GM23338 (cell line): ENCODE results near the gene THSD4. TPM values are rescaled to one million over a fixed set of nuclear protein-coding genes. Genes with fewer than 3 reads are reported as not detected.

Experiments
- ATAC-seq: fragments of 200-7000 bp; cut with Tn5 transposase; 3 replicates; pipeline ENCODE4 v1.9.1; 2020
- DNase-seq: peaks from one replicate; pipeline ENCODE4 v3.0.0-alpha.2; 2015; ENCODE audit warnings: low spot score
- H2AFZ ChIP-seq: fragments of 200-600 bp; sonication (generic); 2 replicates; pipeline ENCODE4 v1.8.0; 2016; ENCODE audit warnings: antibody characterized with exemption, mild to moderate bottlenecking, moderate library complexity
- H3F3A ChIP-seq: fragments of 200-600 bp; sonication (generic); replicated peaks from 2 replicates; pipeline ENCODE4 v1.8.0; 2017; ENCODE audit warnings: antibody characterized with exemption, mixed run types, low read depth
- H3K27ac ChIP-seq: fragments of 200-600 bp; sonication (generic); 2 replicates; pipeline ENCODE4 v1.6.1; 2016; ENCODE audit warnings: low read depth
- H3K27me3 ChIP-seq: fragments of 200-600 bp; sonication (generic); 2 replicates; pipeline ENCODE4 v1.8.0; 2016; ENCODE audit warnings: mild to moderate bottlenecking, mixed run types, moderate library complexity; ENCODE audit not compliant: insufficient read depth
- H3K36me3 ChIP-seq: fragments of 200-600 bp; sonication (generic); 2 replicates; pipeline ENCODE4 v1.8.0; 2016; ENCODE audit warnings: mild to moderate bottlenecking; ENCODE audit not compliant: insufficient read depth
- H3K4me1 ChIP-seq: fragments of 200-600 bp; sonication (generic); 2 replicates; pipeline ENCODE4 v1.8.0; 2016; ENCODE audit warnings: mild to moderate bottlenecking, moderate library complexity; ENCODE audit not compliant: insufficient read depth
- H3K4me2 ChIP-seq: fragments of 200-600 bp; sonication (generic); 2 replicates; pipeline ENCODE4 v1.7.1; 2017; ENCODE audit warnings: mixed run types
- H3K4me3 ChIP-seq: fragments of 200-600 bp; sonication (generic); 2 replicates; pipeline ENCODE4 v1.6.1; 2016; ENCODE audit warnings: mixed run types
- H3K79me2 ChIP-seq: fragments of 200-600 bp; sonication (generic); replicated peaks from 2 replicates; pipeline ENCODE4 v1.8.0; 2017; ENCODE audit warnings: mild to moderate bottlenecking; ENCODE audit not compliant: insufficient read depth
- H3K9me2 ChIP-seq: fragments of 200-600 bp; sonication (generic); 2 replicates; pipeline ENCODE4 v1.8.0; 2017; ENCODE audit not compliant: insufficient read depth
- H4K20me1 ChIP-seq: fragments of 200-600 bp; sonication (generic); replicated peaks from 2 replicates; pipeline ENCODE4 v1.8.0; 2017; ENCODE audit warnings: mild to moderate bottlenecking; ENCODE audit not compliant: insufficient read depth
- H3K27ac Mint-ChIP-seq: 2 replicates; pipeline ENCODE4 v1.8.0; 2020; ENCODE audit warnings: inconsistent platforms, mild to moderate bottlenecking, moderate library complexity, mixed read lengths
- H3K27me3 Mint-ChIP-seq: 3 replicates; pipeline ENCODE4 v1.8.0; 2022; ENCODE audit warnings: low read depth, mild to moderate bottlenecking, moderate library complexity, mixed read lengths, inconsistent platforms; ENCODE audit not compliant: insufficient read depth, poor library complexity
- H3K36me3 Mint-ChIP-seq: 3 replicates; pipeline ENCODE4 v1.8.0; 2021; ENCODE audit warnings: low read depth, mild to moderate bottlenecking, inconsistent platforms, moderate library complexity, mixed read lengths
- H3K4me1 Mint-ChIP-seq: 3 replicates; pipeline ENCODE4 v1.8.0; 2020; ENCODE audit warnings: mild to moderate bottlenecking, inconsistent platforms, mixed read lengths
- H3K4me3 Mint-ChIP-seq: 3 replicates; pipeline ENCODE4 v1.8.0; 2021; ENCODE audit warnings: moderate library complexity, mild to moderate bottlenecking, inconsistent platforms, mixed read lengths
- H3K9me3 Mint-ChIP-seq: 3 replicates; pipeline ENCODE4 v1.8.0; 2020; ENCODE audit warnings: moderate library complexity, mild to moderate bottlenecking, inconsistent platforms, mixed read lengths
- CREB1 ChIP-seq: fragments of 250-450 bp; sonication (Bioruptor Pico); IDR thresholded peaks from 2 replicates; pipeline ENCODE4 v1.5.0; 2020; ENCODE audit warnings: low read depth, mild to moderate bottlenecking, moderate library complexity
- EZH2 ChIP-seq: fragments of 200-600 bp; sonication (generic); IDR thresholded peaks from one replicate; pipeline ENCODE4 v1.8.0; 2017; ENCODE audit warnings: antibody characterized with exemption, mild to moderate bottlenecking, low read depth; ENCODE audit not compliant: unreplicated experiment
- JUNB ChIP-seq: IDR thresholded peaks from one replicate; pipeline ENCODE4 v1.6.1; 2016; ENCODE audit warnings: antibody characterized with exemption; ENCODE audit not compliant: unreplicated experiment
- NANOG ChIP-seq: IDR thresholded peaks from 2 replicates; pipeline ENCODE4 v1.6.1; 2016; ENCODE audit warnings: antibody characterized with exemption, borderline replicate concordance
- POLR2AphosphoS5 ChIP-seq: IDR thresholded peaks from 2 replicates; pipeline ENCODE4 v1.6.1; 2016; ENCODE audit warnings: antibody characterized with exemption, low read depth
- STAT1 ChIP-seq: IDR thresholded peaks from one replicate; pipeline ENCODE4 v1.6.1; 2016; ENCODE audit warnings: antibody characterized with exemption; ENCODE audit not compliant: unreplicated experiment
- ZNF114 ChIP-seq: fragments of 250-450 bp; sonication (Bioruptor Pico); IDR thresholded peaks from 2 replicates; pipeline ENCODE4 v1.5.0; 2020; ENCODE audit warnings: mild to moderate bottlenecking, moderate library complexity
- ZNF331 ChIP-seq: fragments of 250-450 bp; sonication (Bioruptor Pico); IDR thresholded peaks from 2 replicates; pipeline ENCODE4 v1.5.0; 2020; ENCODE audit warnings: low read depth, mild to moderate bottlenecking, moderate library complexity
- polyA plus RNA-seq: library from polyadenylated mRNA; unstranded; fragments of >200 nt; fragmentation: Nextera tagmentation; extraction: Ambion mirVana; gene quantifications from 2 replicates; pipeline ENCODE4 v1.2.1, GENCODE V29; 2016
- total RNA-seq: library from RNA; depleted of rRNA; stranded (reverse); fragments of >200 nt; shearing (Covaris generic); gene quantifications from 2 replicates; pipeline ENCODE4 v1.2.3, GENCODE V29; 2014
- TF ChIP-seq, protein P1 (sequence below): IDR thresholded peaks from 2 replicates; pipeline ENCODE4 v1.6.1; 2016; ENCODE audit warnings: antibody characterized with exemption
- TF ChIP-seq, protein P2 (sequence below), 2 experiments: fragments of 200-600 bp in 1 of 2; sonication (generic) in 1 of 2; conservative IDR thresholded peaks; 2 replicates each; pipeline versions ENCODE4 v1.5.1 to v1.6.1; 2016 to 2017; ENCODE audit warnings: antibody characterized with exemption in 2 of 2, low read depth in 2 of 2, mild to moderate bottlenecking in 2 of 2, moderate library complexity in 1 of 2

The THSD4 gene
- total and polyA plus RNA-seq, 2 experiments from 2014 or later, result 2.0 to 7.4 TPM

DNA sequence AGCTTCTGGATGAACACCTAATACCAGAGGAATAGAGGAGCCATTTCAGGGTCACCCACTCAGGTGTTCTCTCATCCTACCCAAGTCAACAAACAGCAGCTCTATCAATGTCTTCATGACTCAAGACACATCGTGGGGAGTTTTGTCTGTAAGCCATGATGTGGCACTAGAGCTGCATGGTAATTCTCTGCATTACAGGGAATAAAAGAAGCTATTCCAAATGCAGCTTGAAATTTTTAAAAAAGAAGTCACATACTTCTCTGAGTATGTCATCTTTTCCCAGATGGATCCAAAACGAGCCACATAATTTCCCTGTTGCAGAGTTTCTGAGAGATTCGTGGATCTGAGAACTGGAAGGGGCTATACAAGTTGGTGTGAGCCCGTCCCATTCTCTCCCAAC lies 6.1 kb upstream of the THSD4 start:
- H3K9me3 Mint-ChIP-seq, result no peaks in the 10 kb centered on the region
- no peak for DNase-seq
- Histone ChIP-seq H2AFZ (no peak overlapping the region), H3K27me3 (no peaks in the 10 kb centered on the region), H3K36me3 (no peaks in the 10 kb centered on the region), H3K4me2 (no peak overlapping the region), H3F3A (no peaks in the 10 kb centered on the region), H3K27ac (no peak overlapping the region), H3K4me3 (no peak overlapping the region), H3K9me2 (no peaks in the 10 kb centered on the region), H3K4me1 (peaks cover 17% of the 10 kb centered on the region), H4K20me1 (no peaks in the 10 kb centered on the region), H3K79me2 (no peaks in the 10 kb centered on the region)
- H3K27me3 Mint-ChIP-seq, result peaks cover 5% of the 10 kb centered on the region
- H3K27ac Mint-ChIP-seq, result no peak overlapping the region
- H3K4me3 Mint-ChIP-seq, result no peak overlapping the region
- TF ChIP-seq NANOG (no peak), EZH2 (no peak), ZNF331 (CRISPR knock-in tag) (no peak), JUNB (no peak)
- TF ChIP-seq, protein P1, sequence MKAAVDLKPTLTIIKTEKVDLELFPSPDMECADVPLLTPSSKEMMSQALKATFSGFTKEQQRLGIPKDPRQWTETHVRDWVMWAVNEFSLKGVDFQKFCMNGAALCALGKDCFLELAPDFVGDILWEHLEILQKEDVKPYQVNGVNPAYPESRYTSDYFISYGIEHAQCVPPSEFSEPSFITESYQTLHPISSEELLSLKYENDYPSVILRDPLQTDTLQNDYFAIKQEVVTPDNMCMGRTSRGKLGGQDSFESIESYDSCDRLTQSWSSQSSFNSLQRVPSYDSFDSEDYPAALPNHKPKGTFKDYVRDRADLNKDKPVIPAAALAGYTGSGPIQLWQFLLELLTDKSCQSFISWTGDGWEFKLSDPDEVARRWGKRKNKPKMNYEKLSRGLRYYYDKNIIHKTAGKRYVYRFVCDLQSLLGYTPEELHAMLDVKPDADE, result no peak
- TF ChIP-seq, protein P2, sequence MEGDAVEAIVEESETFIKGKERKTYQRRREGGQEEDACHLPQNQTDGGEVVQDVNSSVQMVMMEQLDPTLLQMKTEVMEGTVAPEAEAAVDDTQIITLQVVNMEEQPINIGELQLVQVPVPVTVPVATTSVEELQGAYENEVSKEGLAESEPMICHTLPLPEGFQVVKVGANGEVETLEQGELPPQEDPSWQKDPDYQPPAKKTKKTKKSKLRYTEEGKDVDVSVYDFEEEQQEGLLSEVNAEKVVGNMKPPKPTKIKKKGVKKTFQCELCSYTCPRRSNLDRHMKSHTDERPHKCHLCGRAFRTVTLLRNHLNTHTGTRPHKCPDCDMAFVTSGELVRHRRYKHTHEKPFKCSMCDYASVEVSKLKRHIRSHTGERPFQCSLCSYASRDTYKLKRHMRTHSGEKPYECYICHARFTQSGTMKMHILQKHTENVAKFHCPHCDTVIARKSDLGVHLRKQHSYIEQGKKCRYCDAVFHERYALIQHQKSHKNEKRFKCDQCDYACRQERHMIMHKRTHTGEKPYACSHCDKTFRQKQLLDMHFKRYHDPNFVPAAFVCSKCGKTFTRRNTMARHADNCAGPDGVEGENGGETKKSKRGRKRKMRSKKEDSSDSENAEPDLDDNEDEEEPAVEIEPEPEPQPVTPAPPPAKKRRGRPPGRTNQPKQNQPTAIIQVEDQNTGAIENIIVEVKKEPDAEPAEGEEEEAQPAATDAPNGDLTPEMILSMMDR (conservative IDR thresholded peaks at IDR 0.05; ENCODE audit: low read depth in 2 of 2), result no peak
- ATAC-seq, result no peak
- H3K4me1 Mint-ChIP-seq, result peaks cover 34% of the 10 kb centered on the region
- no peaks in the 10 kb centered on the region for H3K36me3 Mint-ChIP-seq

DNA sequence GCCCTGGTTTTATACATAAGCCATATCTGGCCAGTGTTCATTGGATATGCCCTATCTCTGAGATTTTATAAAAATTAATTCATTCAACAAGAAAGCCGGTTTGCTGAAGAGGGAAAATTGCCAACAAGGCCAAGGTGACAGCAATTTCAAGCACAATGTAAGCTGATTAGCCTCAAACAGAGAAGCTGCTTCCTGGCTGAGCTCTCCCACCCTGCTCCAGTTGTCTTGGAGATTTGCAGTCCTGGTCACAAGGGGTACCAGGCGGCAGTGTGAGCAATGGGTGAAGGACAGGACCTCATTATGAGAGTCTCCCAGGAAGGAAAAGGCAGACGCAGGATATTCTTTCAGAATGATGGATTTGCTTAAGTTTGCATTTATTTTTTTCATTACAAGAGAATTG lies 5.4 kb upstream of the THSD4 start:
- Mint-ChIP-seq H3K9me3 (no peaks in the 10 kb centered on the region), H3K4me1 (peaks cover 41% of the 10 kb centered on the region), H3K36me3 (no peaks in the 10 kb centered on the region), H3K27ac (no peak overlapping the region), H3K4me3 (no peak overlapping the region), H3K27me3 (peaks cover 11% of the 10 kb centered on the region)
- no peaks in the 10 kb centered on the region for H3K79me2 ChIP-seq
- H3K36me3 ChIP-seq, result no peaks in the 10 kb centered on the region
- H3K4me1 ChIP-seq, result peaks cover 17% of the 10 kb centered on the region
- H3F3A ChIP-seq, result no peaks in the 10 kb centered on the region
- TF ChIP-seq STAT1 (no peak), CREB1 (CRISPR knock-in tag) (no peak), ZNF114 (no peak), POLR2AphosphoS5 (no peak)
- TF ChIP-seq, protein P2 (conservative IDR thresholded peaks at IDR 0.05; ENCODE audit: low read depth in 2 of 2), result no peak
- TF ChIP-seq, protein P1, result no peak
- no peak for ATAC-seq
- H4K20me1 ChIP-seq, result no peaks in the 10 kb centered on the region
- H2AFZ ChIP-seq, result no peak overlapping the region
- no peaks in the 10 kb centered on the region for H3K27me3 ChIP-seq
- H3K4me3 ChIP-seq, result no peak overlapping the region
- H3K9me2 ChIP-seq, result no peaks in the 10 kb centered on the region
- DNase-seq, result no peak
- H3K4me2 ChIP-seq, result no peak overlapping the region
- no peak overlapping the region for H3K27ac ChIP-seq
